ENCODE results near the gene GAB2. TPM values are rescaled to one million over a fixed set of nuclear protein-coding genes. Genes with fewer than 3 reads are reported as not detected.

Gene GAB2
- total RNA-seq, 1 experiment from 2014 or later, result 3.3 TPM

DNA sequence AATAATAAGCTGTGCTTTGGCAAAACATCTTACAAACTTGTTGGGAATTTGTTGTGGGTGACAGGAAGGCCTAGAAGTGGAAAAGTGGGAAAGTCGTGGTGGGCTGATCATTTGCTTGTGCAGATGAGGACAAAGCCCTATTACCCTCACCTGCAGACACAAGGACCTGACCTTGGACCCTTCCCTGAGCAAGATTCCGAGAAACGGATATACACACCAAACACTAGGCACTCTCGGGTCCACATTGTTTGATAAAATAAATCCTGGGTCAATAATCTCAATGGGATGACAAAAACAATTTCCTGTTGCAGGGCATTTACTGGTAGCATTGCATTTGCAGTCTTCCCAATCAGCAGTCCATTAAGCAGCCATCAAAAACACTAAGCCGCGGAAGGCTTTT, 89.7 kb downstream of the GAB2 start:
- no peak overlapping the region for H2AK5ac ChIP-seq (ENCODE audit: insufficient read length, low read length)
- no peaks in the 10 kb centered on the region for H3K79me1 ChIP-seq (ENCODE audit: insufficient read depth, low read depth, low read length, poor library complexity, severe bottlenecking)
- Mint-ChIP-seq H3K27me3 (ENCODE audit: low read depth) (no peaks in the 10 kb centered on the region; the same call in 1 of the 2 replicates), H3K27ac (no peak overlapping the region), H3K4me1 (peaks cover 0 to 5% of the 10 kb centered on the region in 2 experiments; a peak in 2 of 4 replicates), H3K9me3 (no peaks in the 10 kb centered on the region), H3K4me3 (no peak overlapping the region), H3K36me3 (ENCODE audit: insufficient read depth in 1 of 3, low read depth in 3 of 3) (no peaks in the 10 kb centered on the region)
- H2BK5ac ChIP-seq (ENCODE audit: insufficient read length, low read length), result no peak overlapping the region
- H4K20me1 ChIP-seq (ENCODE audit: control insufficient read depth, insufficient read depth, insufficient read length), result no peaks in the 10 kb centered on the region
- no peak overlapping the region for H2BK120ac ChIP-seq (ENCODE audit: low read depth, low read length, poor library complexity, severe bottlenecking)
- no peak overlapping the region for H2BK12ac ChIP-seq (ENCODE audit: insufficient read length, low read depth, low read length)
- H2BK15ac ChIP-seq (ENCODE audit: low read depth, low read length), result no peak overlapping the region
- TF ChIP-seq, protein P1, sequence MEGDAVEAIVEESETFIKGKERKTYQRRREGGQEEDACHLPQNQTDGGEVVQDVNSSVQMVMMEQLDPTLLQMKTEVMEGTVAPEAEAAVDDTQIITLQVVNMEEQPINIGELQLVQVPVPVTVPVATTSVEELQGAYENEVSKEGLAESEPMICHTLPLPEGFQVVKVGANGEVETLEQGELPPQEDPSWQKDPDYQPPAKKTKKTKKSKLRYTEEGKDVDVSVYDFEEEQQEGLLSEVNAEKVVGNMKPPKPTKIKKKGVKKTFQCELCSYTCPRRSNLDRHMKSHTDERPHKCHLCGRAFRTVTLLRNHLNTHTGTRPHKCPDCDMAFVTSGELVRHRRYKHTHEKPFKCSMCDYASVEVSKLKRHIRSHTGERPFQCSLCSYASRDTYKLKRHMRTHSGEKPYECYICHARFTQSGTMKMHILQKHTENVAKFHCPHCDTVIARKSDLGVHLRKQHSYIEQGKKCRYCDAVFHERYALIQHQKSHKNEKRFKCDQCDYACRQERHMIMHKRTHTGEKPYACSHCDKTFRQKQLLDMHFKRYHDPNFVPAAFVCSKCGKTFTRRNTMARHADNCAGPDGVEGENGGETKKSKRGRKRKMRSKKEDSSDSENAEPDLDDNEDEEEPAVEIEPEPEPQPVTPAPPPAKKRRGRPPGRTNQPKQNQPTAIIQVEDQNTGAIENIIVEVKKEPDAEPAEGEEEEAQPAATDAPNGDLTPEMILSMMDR (conservative IDR thresholded peaks at IDR 0.05), result no peak
- H3K4me1 ChIP-seq (ENCODE audit: insufficient read depth, low read length), result no peaks in the 10 kb centered on the region
- H3K56ac ChIP-seq (ENCODE audit: insufficient read length, low read depth, low read length), result no peak overlapping the region
- whole genome bisulfite sequencing (ENCODE audit: extremely low coverage, insufficient read length, low lambda C conversion rate), result no CpG with 5 or more reads among the region's 6 CpGs
- H3K27ac ChIP-seq (ENCODE audit: insufficient read length, low read depth, low read length), result no peak overlapping the region
- no peak overlapping the region for H3K4me2 ChIP-seq (ENCODE audit: insufficient read depth, insufficient read length, low read length)
- H3K23ac ChIP-seq (ENCODE audit: insufficient read length, low read depth, low read length), result no peak overlapping the region
- no peak overlapping the region for H4K91ac ChIP-seq (ENCODE audit: insufficient read length, low read depth, low read length)
- H4K8ac ChIP-seq (replicated peaks; ENCODE audit: insufficient read length, low read depth, low read length), result no peak overlapping the region
- no peak overlapping the region for H3K4ac ChIP-seq (ENCODE audit: low read depth, low read length)
- H3K79me2 ChIP-seq (ENCODE audit: insufficient read depth, low read length), result no peaks in the 10 kb centered on the region
- no peak overlapping the region for H3K9ac ChIP-seq (ENCODE audit: extremely low read depth, insufficient read length, low read length)
- H3K14ac ChIP-seq (ENCODE audit: insufficient read depth, low read length), result no peak overlapping the region
- no peak overlapping the region for H4K5ac ChIP-seq (ENCODE audit: insufficient read length, low read depth, low read length)
- H3K23me2 ChIP-seq (ENCODE audit: insufficient read length, low read depth, low read length, poor library complexity, severe bottlenecking), result no peaks in the 10 kb centered on the region
- no peak for DNase-seq
- no peak overlapping the region for H2AFZ ChIP-seq (ENCODE audit: low read length)
- no peak overlapping the region for H3K18ac ChIP-seq (ENCODE audit: insufficient read length, low read depth, low read length)
- no peak overlapping the region for H2BK20ac ChIP-seq (ENCODE audit: low read depth, low read length, poor library complexity, severe bottlenecking)
- H3K27me3 ChIP-seq (ENCODE audit: insufficient read depth, low read length), result no peaks in the 10 kb centered on the region
- H3K9me3 ChIP-seq (ENCODE audit: control insufficient read depth, low read depth, low read length), result no peaks in the 10 kb centered on the region
- H3T11ph ChIP-seq (ENCODE audit: low read length), result no peak overlapping the region

All from H9 (cell line).